ENCODE results near the gene CYB5B.

Gene CYB5B

DNA sequence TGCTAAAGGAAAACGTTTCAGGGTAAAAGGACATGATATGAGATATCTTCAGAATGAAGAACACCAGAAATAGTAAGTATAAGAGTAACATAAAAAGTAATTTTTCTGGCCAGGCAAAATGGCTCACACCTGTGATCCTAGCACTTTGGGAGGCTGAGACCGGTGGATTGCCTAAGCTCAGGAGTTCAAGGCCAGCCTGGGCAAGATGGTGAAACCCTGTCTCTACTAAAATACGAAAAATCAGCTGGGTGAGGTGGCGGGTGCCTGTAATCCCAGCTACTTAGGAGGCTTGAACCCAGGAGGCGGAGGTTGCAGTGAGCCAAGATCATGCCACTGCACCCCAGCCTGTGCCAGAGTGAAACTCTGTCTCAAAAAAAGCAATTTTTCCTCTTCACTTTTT is 84.7 kb downstream of the CYB5B start:
- no peak for DNase-seq (ENCODE audit: low spot score)
- in situ Hi-C loops (cut with MboI; ENCODE audit: low sequenced_read_pairs, unreplicated experiment), result no loop called here
- TF ChIP-seq, protein P1, sequence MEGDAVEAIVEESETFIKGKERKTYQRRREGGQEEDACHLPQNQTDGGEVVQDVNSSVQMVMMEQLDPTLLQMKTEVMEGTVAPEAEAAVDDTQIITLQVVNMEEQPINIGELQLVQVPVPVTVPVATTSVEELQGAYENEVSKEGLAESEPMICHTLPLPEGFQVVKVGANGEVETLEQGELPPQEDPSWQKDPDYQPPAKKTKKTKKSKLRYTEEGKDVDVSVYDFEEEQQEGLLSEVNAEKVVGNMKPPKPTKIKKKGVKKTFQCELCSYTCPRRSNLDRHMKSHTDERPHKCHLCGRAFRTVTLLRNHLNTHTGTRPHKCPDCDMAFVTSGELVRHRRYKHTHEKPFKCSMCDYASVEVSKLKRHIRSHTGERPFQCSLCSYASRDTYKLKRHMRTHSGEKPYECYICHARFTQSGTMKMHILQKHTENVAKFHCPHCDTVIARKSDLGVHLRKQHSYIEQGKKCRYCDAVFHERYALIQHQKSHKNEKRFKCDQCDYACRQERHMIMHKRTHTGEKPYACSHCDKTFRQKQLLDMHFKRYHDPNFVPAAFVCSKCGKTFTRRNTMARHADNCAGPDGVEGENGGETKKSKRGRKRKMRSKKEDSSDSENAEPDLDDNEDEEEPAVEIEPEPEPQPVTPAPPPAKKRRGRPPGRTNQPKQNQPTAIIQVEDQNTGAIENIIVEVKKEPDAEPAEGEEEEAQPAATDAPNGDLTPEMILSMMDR (IDR thresholded peaks at IDR 0.05; ENCODE audit: borderline replicate concordance, control extremely low read depth, extremely low read depth, insufficient read depth, missing control alignments), result no peak

DNA sequence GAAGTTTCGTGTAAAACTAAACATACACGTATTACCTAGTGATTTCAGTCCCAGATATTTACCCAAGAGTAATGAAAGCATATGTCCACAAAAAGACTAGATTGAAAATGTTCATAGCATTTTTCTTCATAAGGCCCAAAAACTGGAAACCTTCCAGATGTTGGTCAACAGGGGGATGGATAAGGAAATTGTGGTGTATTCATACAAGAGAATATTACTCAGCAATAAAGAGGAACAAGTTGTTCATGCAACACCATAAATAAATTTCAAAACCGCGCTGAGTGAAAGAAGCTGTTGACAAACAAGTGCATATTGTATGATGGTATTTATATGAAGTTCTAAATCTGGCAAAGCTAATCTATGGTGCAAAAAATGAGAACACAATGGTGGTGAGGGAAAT is 87.2 kb downstream of the CYB5B start:
- DNase-seq (ENCODE audit: low spot score), result no peak
- in situ Hi-C loops (cut with MboI; ENCODE audit: low sequenced_read_pairs, unreplicated experiment), result no loop called here
- TF ChIP-seq, protein P1 (IDR thresholded peaks at IDR 0.05; ENCODE audit: borderline replicate concordance, control extremely low read depth, extremely low read depth, insufficient read depth, missing control alignments), result no peak

DNA sequence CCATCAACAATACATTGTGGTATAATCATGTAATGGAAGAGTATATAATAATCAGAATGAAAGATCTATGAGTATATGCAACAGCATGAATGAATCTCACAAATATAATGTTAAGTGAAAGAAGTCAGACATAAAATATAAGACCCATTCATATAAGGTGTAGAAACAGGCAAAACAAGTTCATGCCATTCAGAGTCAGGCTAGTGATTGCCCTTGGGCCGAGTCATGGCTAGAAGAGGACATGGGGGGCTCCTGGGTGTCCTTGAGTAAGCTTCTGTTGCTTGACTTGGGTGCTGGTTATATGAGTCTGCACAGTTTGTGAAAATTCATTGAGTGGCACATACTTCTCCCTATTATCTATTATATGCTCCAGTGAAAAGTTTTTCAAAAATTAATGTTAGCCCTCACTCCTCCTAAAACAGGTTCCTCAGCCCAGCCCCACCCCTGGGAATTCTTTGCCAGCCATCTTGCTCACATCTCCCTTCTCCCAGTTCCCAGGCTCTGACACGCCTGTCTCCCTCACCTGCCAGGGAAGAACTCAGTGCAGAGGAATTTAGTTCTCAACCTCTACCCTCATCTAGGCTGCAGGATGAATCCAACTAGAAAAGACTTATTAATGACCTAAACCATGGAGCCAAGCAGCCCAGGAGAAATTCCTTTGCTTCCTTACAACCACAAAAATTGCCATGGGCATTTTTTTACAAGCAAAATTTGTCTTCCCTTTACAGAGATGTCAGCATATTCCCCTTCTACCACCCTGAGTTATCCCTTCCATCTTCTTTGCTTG is 89.0 kb downstream of the CYB5B start:
- DNase-seq (ENCODE audit: low spot score), result no peak
- in situ Hi-C loops (cut with MboI; ENCODE audit: low sequenced_read_pairs, unreplicated experiment), result no loop called here
- TF ChIP-seq, protein P1 (IDR thresholded peaks at IDR 0.05; ENCODE audit: borderline replicate concordance, control extremely low read depth, extremely low read depth, insufficient read depth, missing control alignments), result no peak

DNA sequence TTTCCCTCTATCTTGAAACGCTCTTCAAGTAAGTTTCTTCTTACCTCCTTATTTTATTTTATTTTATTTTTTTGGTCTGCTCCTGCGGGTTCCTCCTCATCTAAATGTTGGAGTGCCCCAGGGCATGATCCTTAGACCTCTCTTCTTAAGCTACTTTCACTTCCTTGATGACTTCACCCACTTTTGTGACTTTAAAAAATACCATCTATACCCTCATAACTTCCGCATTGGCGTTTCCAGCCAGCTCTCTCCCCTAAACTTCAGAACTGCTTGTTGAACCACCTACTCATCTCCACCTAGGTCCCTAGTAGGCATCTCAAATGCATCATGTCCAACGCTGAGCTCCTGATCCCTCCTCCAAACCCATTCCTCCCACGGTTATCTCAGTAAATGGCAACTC is 89.9 kb downstream of the CYB5B start:
- in situ Hi-C loops (cut with MboI; ENCODE audit: low sequenced_read_pairs, unreplicated experiment), result no loop called here
- DNase-seq (ENCODE audit: low spot score), result no peak
- TF ChIP-seq, protein P1 (IDR thresholded peaks at IDR 0.05; ENCODE audit: borderline replicate concordance, control extremely low read depth, extremely low read depth, insufficient read depth, missing control alignments), result no peak

Measured in GM13976 (cell line).